ENCODE results near the gene DNAH10.

Gene DNAH10

GRCh38 chr12:123761841-123762714 lies at the start of gene DNAH10:
TSS of gene DNAH10 (plus strand) at chr12:123762301. CDS start at chr12:123762337, 36 bp downstream.
- TF ChIP-seq REST (IDR thresholded peaks at IDR 0.05; ENCODE audit: low read depth) (no peak), EP300 (IDR thresholded peaks at IDR 0.05; ENCODE audit: borderline replicate concordance) (no peak), ZBTB7A (IDR thresholded peaks at IDR 0.05; ENCODE audit: low read depth) (no peak)

- TF ChIP-seq MAX (IDR thresholded peaks at IDR 0.05) = no peak; the same call in 1 of the 2 replicates
- TF ChIP-seq TCF12 (IDR thresholded peaks at IDR 0.05; ENCODE audit: low read depth) = no peak
- no peak for TF ChIP-seq ZBTB7A (IDR thresholded peaks at IDR 0.05; ENCODE audit: low read depth)
- no peak for TF ChIP-seq USF1 (IDR thresholded peaks at IDR 0.05)
- no peak for TF ChIP-seq EGR1 (IDR thresholded peaks at IDR 0.05)
- TF ChIP-seq TEAD4 (IDR thresholded peaks at IDR 0.05) = no peak
- TF ChIP-seq TAF1 (IDR thresholded peaks at IDR 0.05; ENCODE audit: low read depth) = no peak
- no peak for TF ChIP-seq RAD21 (IDR thresholded peaks at IDR 0.05; ENCODE audit: low read depth)
- no peak for TF ChIP-seq EP300 (IDR thresholded peaks at IDR 0.05; ENCODE audit: borderline replicate concordance)
- TF ChIP-seq FOXM1 (IDR thresholded peaks at IDR 0.05; ENCODE audit: borderline replicate concordance, low read depth) = no peak
- no peak for TF ChIP-seq CEBPB (IDR thresholded peaks at IDR 0.05)
- no peak for TF ChIP-seq CREB1 (IDR thresholded peaks at IDR 0.05; ENCODE audit: low read depth)
- TF ChIP-seq YY1 (IDR thresholded peaks at IDR 0.05; ENCODE audit: low read depth) = no peak; the same call in 1 of the 2 replicates
- no peak for TF ChIP-seq REST (IDR thresholded peaks at IDR 0.05; ENCODE audit: low read depth)
- TF ChIP-seq NFIC (IDR thresholded peaks at IDR 0.05) = no peak
Measured at GRCh38 chr12:123712780-123713319, 49.3 kb upstream of the DNAH10 start.

GRCh38 chr12:123713398-123713797 lies 48.7 kb upstream of the DNAH10 start:
- no peak for TF ChIP-seq MAX (IDR thresholded peaks at IDR 0.05)
- no peak for TF ChIP-seq YY1 (IDR thresholded peaks at IDR 0.05; ENCODE audit: low read depth)
- no peak for TF ChIP-seq USF1 (IDR thresholded peaks at IDR 0.05)
- no peak for TF ChIP-seq RAD21 (IDR thresholded peaks at IDR 0.05; ENCODE audit: low read depth)
- no peak for TF ChIP-seq TEAD4 (IDR thresholded peaks at IDR 0.05)
- TF ChIP-seq EGR1 (IDR thresholded peaks at IDR 0.05) = no peak
- no peak for TF ChIP-seq NFIC (IDR thresholded peaks at IDR 0.05)
- no peak for TF ChIP-seq EP300 (IDR thresholded peaks at IDR 0.05; ENCODE audit: borderline replicate concordance)
- TF ChIP-seq REST (IDR thresholded peaks at IDR 0.05; ENCODE audit: low read depth) = no peak
- TF ChIP-seq FOXM1 (IDR thresholded peaks at IDR 0.05; ENCODE audit: borderline replicate concordance, low read depth) = no peak
- TF ChIP-seq ZBTB7A (IDR thresholded peaks at IDR 0.05; ENCODE audit: low read depth) = no peak
- TF ChIP-seq TCF12 (IDR thresholded peaks at IDR 0.05; ENCODE audit: low read depth) = no peak
- TF ChIP-seq CEBPB (IDR thresholded peaks at IDR 0.05) = no peak
- TF ChIP-seq CREB1 (IDR thresholded peaks at IDR 0.05; ENCODE audit: low read depth) = no peak
- TF ChIP-seq TAF1 (IDR thresholded peaks at IDR 0.05; ENCODE audit: low read depth) = no peak

Measured in Ishikawa (cell line).